ENCODE measurements around the gene LINC01488. TPM values are rescaled to one million over a fixed set of nuclear protein-coding genes. Genes with fewer than 3 reads are reported as not detected.

The LINC01488 gene
- total RNA-seq, 2 experiments from 2014 or later, result not detected

- H3K9me3 Mint-ChIP-seq, result no peaks in the 10 kb centered on the region
- peaks cover 14% of the 10 kb centered on the region for H3K4me1 Mint-ChIP-seq
- H3K27ac Mint-ChIP-seq, result no peak overlapping the region
- no peak for DNase-seq
- H3K36me3 Mint-ChIP-seq, result no peaks in the 10 kb centered on the region
- no peak overlapping the region for H3K4me3 Mint-ChIP-seq
- peaks cover 21% of the 10 kb centered on the region for H3K27me3 Mint-ChIP-seq
Observed at GRCh38 chr11:69442012-69442806, 39.3 kb upstream of the LINC01488 start.

- DNase-seq, result no peak
Observed at GRCh38 chr11:69442807-69443137, 38.7 kb upstream of the LINC01488 start.

GRCh38 chr11:69443138-69443967, 38.1 kb upstream of the LINC01488 start:
- Mint-ChIP-seq H3K27ac (peak overlapping the region; percentile 68), H3K4me3 (peak overlapping the region; percentile 63), H3K36me3 (no peaks in the 10 kb centered on the region), H3K4me1 (peaks cover 14% of the 10 kb centered on the region), H3K27me3 (peaks cover 25% of the 10 kb centered on the region), H3K9me3 (no peaks in the 10 kb centered on the region)
- peak; percentile 88 for DNase-seq

More at GRCh38 chr11:69442807-69443137, 38.7 kb upstream of the LINC01488 start:
- no peak overlapping the region for H3K27ac Mint-ChIP-seq
- H3K27me3 Mint-ChIP-seq, result peaks cover 21% of the 10 kb centered on the region
- peaks cover 14% of the 10 kb centered on the region for H3K4me1 Mint-ChIP-seq
- H3K4me3 Mint-ChIP-seq, result no peak overlapping the region
- no peaks in the 10 kb centered on the region for H3K36me3 Mint-ChIP-seq
- no peaks in the 10 kb centered on the region for H3K9me3 Mint-ChIP-seq

GRCh38 chr11:69443968-69444364, 37.5 kb upstream of the LINC01488 start:
- H3K4me1 Mint-ChIP-seq, result peaks cover 14% of the 10 kb centered on the region
- H3K27me3 Mint-ChIP-seq, result peaks cover 27% of the 10 kb centered on the region
- no peak for DNase-seq
- no peaks in the 10 kb centered on the region for H3K9me3 Mint-ChIP-seq
- H3K4me3 Mint-ChIP-seq, result peak overlapping the region; percentile 63
- H3K27ac Mint-ChIP-seq, result peak overlapping the region; percentile 68
- no peaks in the 10 kb centered on the region for H3K36me3 Mint-ChIP-seq

- H3K27ac Mint-ChIP-seq, result no peak overlapping the region
- no peaks in the 10 kb centered on the region for H3K9me3 Mint-ChIP-seq
- no peak overlapping the region for H3K4me3 Mint-ChIP-seq
- peaks cover 23% of the 10 kb centered on the region for H3K27me3 Mint-ChIP-seq
- H3K36me3 Mint-ChIP-seq, result no peaks in the 10 kb centered on the region
- peaks cover 14% of the 10 kb centered on the region for H3K4me1 Mint-ChIP-seq
- DNase-seq, result peak; percentile 16
Observed at GRCh38 chr11:69444381-69445130, 36.9 kb upstream of the LINC01488 start.

GRCh38 chr11:69445131-69445470, 36.4 kb upstream of the LINC01488 start:
- DNase-seq, result no peak
- H3K4me3 Mint-ChIP-seq, result no peak overlapping the region

GRCh38 chr11:69446108-69446507, 35.4 kb upstream of the LINC01488 start:
- Mint-ChIP-seq H3K27me3 (peaks cover 38% of the 10 kb centered on the region), H3K36me3 (no peaks in the 10 kb centered on the region), H3K27ac (no peak overlapping the region), H3K4me1 (peaks cover 14% of the 10 kb centered on the region), H3K4me3 (no peak overlapping the region), H3K9me3 (no peaks in the 10 kb centered on the region)
- no peak for DNase-seq

More at GRCh38 chr11:69445131-69445470, 36.4 kb upstream of the LINC01488 start:
- H3K27ac Mint-ChIP-seq, result no peak overlapping the region
- peaks cover 14% of the 10 kb centered on the region for H3K4me1 Mint-ChIP-seq
- no peaks in the 10 kb centered on the region for H3K36me3 Mint-ChIP-seq
- no peaks in the 10 kb centered on the region for H3K9me3 Mint-ChIP-seq
- peaks cover 28% of the 10 kb centered on the region for H3K27me3 Mint-ChIP-seq

GRCh38 chr11:69447786-69448185, 33.7 kb upstream of the LINC01488 start:
- DNase-seq, result no peak
- H3K36me3 Mint-ChIP-seq, result no peaks in the 10 kb centered on the region
- no peak overlapping the region for H3K27ac Mint-ChIP-seq
- no peaks in the 10 kb centered on the region for H3K9me3 Mint-ChIP-seq
- H3K4me1 Mint-ChIP-seq, result peaks cover 11% of the 10 kb centered on the region
- no peak overlapping the region for H3K4me3 Mint-ChIP-seq
- peaks cover 38% of the 10 kb centered on the region for H3K27me3 Mint-ChIP-seq

GRCh38 chr11:69448471-69449284, 32.8 kb upstream of the LINC01488 start:
- peaks cover 9% of the 10 kb centered on the region for H3K4me1 Mint-ChIP-seq
- H3K9me3 Mint-ChIP-seq, result no peaks in the 10 kb centered on the region
- no peak overlapping the region for H3K4me3 Mint-ChIP-seq
- no peak overlapping the region for H3K27ac Mint-ChIP-seq
- H3K27me3 Mint-ChIP-seq, result peaks cover 38% of the 10 kb centered on the region
- H3K36me3 Mint-ChIP-seq, result no peaks in the 10 kb centered on the region
- no peak for DNase-seq

GRCh38 chr11:69449320-69450063, 32.0 kb upstream of the LINC01488 start:
- no peak overlapping the region for H3K4me3 Mint-ChIP-seq
- H3K4me1 Mint-ChIP-seq, result peaks cover under 1% of the 10 kb centered on the region
- H3K27me3 Mint-ChIP-seq, result peaks cover 32% of the 10 kb centered on the region
- H3K36me3 Mint-ChIP-seq, result no peaks in the 10 kb centered on the region
- no peak for DNase-seq
- no peaks in the 10 kb centered on the region for H3K9me3 Mint-ChIP-seq
- no peak overlapping the region for H3K27ac Mint-ChIP-seq

- Mint-ChIP-seq H3K27me3 (peaks cover 28% of the 10 kb centered on the region), H3K9me3 (no peaks in the 10 kb centered on the region), H3K4me3 (no peak overlapping the region), H3K4me1 (no peaks in the 10 kb centered on the region), H3K36me3 (no peaks in the 10 kb centered on the region), H3K27ac (no peak overlapping the region)
- no peak for DNase-seq
Observed at GRCh38 chr11:69450064-69450856, 31.2 kb upstream of the LINC01488 start.

GRCh38 chr11:69450857-69451220, 30.6 kb upstream of the LINC01488 start:
- DNase-seq, result no peak
- Mint-ChIP-seq H3K4me3 (no peak overlapping the region), H3K27me3 (peaks cover 26% of the 10 kb centered on the region), H3K4me1 (no peaks in the 10 kb centered on the region), H3K36me3 (no peaks in the 10 kb centered on the region), H3K9me3 (no peaks in the 10 kb centered on the region), H3K27ac (no peak overlapping the region)

GRCh38 chr11:69451289-69451688, 30.2 kb upstream of the LINC01488 start:
- H3K36me3 Mint-ChIP-seq, result no peaks in the 10 kb centered on the region
- H3K4me3 Mint-ChIP-seq, result no peak overlapping the region
- no peaks in the 10 kb centered on the region for H3K4me1 Mint-ChIP-seq
- H3K9me3 Mint-ChIP-seq, result no peaks in the 10 kb centered on the region
- DNase-seq, result no peak
- no peak overlapping the region for H3K27ac Mint-ChIP-seq
- H3K27me3 Mint-ChIP-seq, result peaks cover 26% of the 10 kb centered on the region

Data from activated naive CD8-positive, alpha-beta T cell treated with anti-CD3 and anti-CD28 coated beads for 36 hours (primary cell).